ENCODE data around the gene IQCN. TPM values are rescaled to one million over a fixed set of nuclear protein-coding genes. Genes with fewer than 3 reads are reported as not detected.

The IQCN gene
- total RNA-seq, 4 donors from 2014 or later, result 0.20 to 0.61 (median 0.39) TPM

GRCh38 chr19:18282021-18282787 lies 8.0 kb upstream of the IQCN start:
- Histone ChIP-seq H3K4me1 (peaks cover 22 to 32% of the 10 kb centered on the region in 2 donors), H3K27me3 (no peaks in the 10 kb centered on the region), H3K27ac (peak overlapping the region; percentile 96 to 100 (median 98)), H3K9me3 (no peaks in the 10 kb centered on the region), H3K4me3 (peak overlapping the region; percentile 68 to 92 (median 72)), H3K36me3 (peaks cover 0 to 4% of the 10 kb centered on the region in 2 donors)
- DNase-seq, result no peak
- intact Hi-C loops (cut with DNase I; ENCODE audit: low total_unique reads) (loop anchor here (1.0 to 5.0 kb wide), 3 partner anchors 10 to 275 kb away; partner anchors contain the start of gene ARRDC2), in situ Hi-C loops (cut with MboI; ENCODE audit: low sequenced_read_pairs in 4 of 4) (no loop called here)
- ATAC-seq, result peak; percentile 40 to 41
- TF ChIP-seq, protein P1, sequence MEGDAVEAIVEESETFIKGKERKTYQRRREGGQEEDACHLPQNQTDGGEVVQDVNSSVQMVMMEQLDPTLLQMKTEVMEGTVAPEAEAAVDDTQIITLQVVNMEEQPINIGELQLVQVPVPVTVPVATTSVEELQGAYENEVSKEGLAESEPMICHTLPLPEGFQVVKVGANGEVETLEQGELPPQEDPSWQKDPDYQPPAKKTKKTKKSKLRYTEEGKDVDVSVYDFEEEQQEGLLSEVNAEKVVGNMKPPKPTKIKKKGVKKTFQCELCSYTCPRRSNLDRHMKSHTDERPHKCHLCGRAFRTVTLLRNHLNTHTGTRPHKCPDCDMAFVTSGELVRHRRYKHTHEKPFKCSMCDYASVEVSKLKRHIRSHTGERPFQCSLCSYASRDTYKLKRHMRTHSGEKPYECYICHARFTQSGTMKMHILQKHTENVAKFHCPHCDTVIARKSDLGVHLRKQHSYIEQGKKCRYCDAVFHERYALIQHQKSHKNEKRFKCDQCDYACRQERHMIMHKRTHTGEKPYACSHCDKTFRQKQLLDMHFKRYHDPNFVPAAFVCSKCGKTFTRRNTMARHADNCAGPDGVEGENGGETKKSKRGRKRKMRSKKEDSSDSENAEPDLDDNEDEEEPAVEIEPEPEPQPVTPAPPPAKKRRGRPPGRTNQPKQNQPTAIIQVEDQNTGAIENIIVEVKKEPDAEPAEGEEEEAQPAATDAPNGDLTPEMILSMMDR (IDR thresholded peaks at IDR 0.05 in 4 of 5, conservative IDR thresholded peaks at IDR 0.05 in 1 of 5), result peak in 1 of 5 experiments; percentile 30
- TF ChIP-seq POLR2A (IDR thresholded peaks at IDR 0.05), result no peak

DNA sequence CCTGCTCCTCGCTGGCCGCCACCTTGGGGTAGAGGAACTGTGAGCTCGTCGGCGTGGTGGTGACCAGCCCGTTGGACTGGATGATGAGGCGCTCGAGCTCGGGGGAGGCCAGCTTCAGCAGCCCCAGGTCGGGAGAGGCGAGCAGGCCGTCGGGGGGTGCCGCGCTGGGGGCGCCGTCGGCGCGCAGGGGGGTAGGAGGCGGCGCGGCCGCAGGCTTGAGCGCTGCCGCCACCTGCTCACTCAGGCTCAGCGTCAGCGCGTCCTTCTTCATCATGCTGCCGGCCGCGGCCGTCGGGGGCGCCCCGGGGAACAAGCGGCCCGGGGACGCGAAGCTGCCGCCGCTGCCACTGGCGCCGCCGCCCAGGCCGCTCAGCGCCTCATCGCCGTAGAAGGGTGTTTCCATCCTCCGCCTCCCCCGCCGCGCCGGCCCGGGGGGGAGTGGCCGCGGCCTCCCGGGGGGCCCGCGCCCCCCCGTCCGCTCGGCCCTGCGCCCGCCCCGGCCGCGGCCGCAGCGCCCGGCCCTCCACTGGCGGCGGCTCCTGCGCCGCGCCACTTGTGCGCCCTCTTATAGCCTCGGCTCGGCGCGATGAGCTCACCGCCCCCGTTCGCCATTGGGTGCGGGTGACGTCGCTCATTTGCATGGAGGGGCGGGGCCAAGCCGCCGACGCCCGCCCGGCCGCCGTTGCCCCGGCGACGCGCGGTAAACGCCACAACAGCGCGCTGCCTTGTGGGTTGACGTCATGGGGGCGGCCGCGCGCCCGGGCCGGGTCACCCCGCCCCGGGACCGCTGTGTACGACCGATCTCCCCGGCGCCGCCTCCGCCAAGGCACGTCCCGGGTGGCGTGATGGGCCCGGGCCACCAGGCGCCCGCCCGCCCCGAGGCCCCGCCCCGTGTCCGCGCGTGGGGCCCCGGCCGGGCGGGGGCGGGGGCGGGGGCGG lies 7.1 kb upstream of the IQCN start, which contains the start of gene JUND:
JUND (minus strand) TSS at position 541 of the 939 bp plus-strand sequence; CDS start at position 403, 138 bp downstream.
- TF ChIP-seq, protein P1 (IDR thresholded peaks at IDR 0.05 in 4 of 5, conservative IDR thresholded peaks at IDR 0.05 in 1 of 5), result peak in 1 of 5 experiments; percentile 7
- peak; percentile 99 for TF ChIP-seq POLR2A (IDR thresholded peaks at IDR 0.05)
- Histone ChIP-seq H3K27ac (peak within 1 kb of the TSS; percentile 99 to 100 (median 100)), H3K27me3 (no peaks in the 10 kb centered on the region), H3K4me1 (peaks cover 22 to 37% of the 10 kb centered on the region in 2 donors), H3K9me3 (no peaks in the 10 kb centered on the region), H3K36me3 (peaks cover 0 to 4% of the 10 kb centered on the region in 2 donors), H3K4me3 (peak within 1 kb of the TSS; percentile 78 to 98 (median 90))
- DNase-seq, result peak; percentile 95 to 97
- in situ Hi-C loops (cut with MboI; ENCODE audit: low sequenced_read_pairs in 4 of 4), result no loop called here
- intact Hi-C loops (cut with DNase I; ENCODE audit: low total_unique reads), result loop anchor here (1.0 to 5.0 kb wide), 4 partner anchors 11 to 274 kb away; partner anchors contain the start of gene ARRDC2
- peak; percentile 60 to 66 for ATAC-seq

DNA sequence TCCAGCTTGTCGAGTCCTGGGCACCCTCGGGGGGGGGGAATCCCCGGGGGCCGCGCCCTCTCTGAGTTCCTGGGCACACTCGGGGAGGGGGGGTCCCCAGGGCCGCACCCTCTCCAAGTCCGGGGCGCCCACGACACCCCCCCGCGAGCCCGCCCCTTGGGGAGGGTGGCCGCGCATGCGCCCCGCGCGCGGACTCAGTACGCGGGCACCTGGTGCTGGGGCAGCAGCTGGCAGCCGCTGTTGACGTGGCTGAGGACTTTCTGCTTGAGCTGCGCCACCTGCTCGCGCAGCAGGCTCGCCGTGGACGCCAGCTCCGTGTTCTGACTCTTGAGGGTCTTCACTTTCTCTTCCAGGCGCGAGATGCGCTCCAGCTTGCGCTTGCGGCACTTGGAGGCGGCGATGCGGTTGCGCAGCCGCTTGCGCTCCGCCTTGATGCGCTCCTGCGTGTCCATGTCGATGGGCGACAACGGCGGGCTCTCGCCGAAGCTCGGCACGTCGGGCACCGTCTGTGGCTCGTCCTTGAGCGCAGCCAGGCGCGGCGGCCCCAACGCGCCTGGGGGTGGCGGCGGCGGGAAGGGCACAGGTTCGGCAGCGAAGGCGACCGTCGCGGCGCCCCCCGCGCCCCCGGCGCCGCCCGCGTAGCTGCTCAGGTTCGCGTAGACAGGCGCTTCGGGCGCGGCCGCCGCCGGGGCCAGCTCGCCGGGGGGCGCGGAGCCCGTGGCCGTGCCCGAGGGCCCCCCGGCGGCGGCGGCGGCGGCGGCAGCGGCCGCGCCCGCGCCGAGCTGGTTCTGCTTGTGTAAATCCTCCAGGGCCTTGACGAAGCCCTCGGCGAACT lies 6.2 kb upstream of the IQCN start:
- in situ Hi-C loops (cut with MboI; ENCODE audit: low sequenced_read_pairs in 4 of 4) (no loop called here), intact Hi-C loops (cut with DNase I; ENCODE audit: low total_unique reads) (loop anchor here (1.0 to 5.0 kb wide), 3 partner anchors 21 to 273 kb away; partner anchors contain the start of gene ARRDC2)
- Histone ChIP-seq H3K9me3 (no peaks in the 10 kb centered on the region), H3K27me3 (no peaks in the 10 kb centered on the region), H3K4me1 (peaks cover 28 to 46% of the 10 kb centered on the region in 2 donors), H3K4me3 (peak overlapping the region; percentile 78 to 98 (median 88)), H3K36me3 (peaks cover 0 to 4% of the 10 kb centered on the region in 2 donors), H3K27ac (peak overlapping the region; percentile 98 to 100 (median 99))
- TF ChIP-seq, protein P1 (IDR thresholded peaks at IDR 0.05 in 4 of 5, conservative IDR thresholded peaks at IDR 0.05 in 1 of 5), result peak in 1 of 5 experiments; percentile 20
- peak; percentile 94 to 97 for TF ChIP-seq POLR2A (IDR thresholded peaks at IDR 0.05)
- DNase-seq (peak; percentile 75 to 85), ATAC-seq (peak; percentile 35 to 43)

Measured in gastrocnemius medialis (tissue), 4 donors.